ENCODE measurements around the gene PACS2.

GRCh38 chr14:105416671-105417070 lies 102.1 kb downstream of the PACS2 start:
- TF ChIP-seq RAD21 (IDR thresholded peaks at IDR 0.05; ENCODE audit: low read depth) (no peak), TCF12 (IDR thresholded peaks at IDR 0.05; ENCODE audit: low read depth) (no peak), EP300 (IDR thresholded peaks at IDR 0.05; ENCODE audit: borderline replicate concordance) (no peak), CEBPB (IDR thresholded peaks at IDR 0.05) (no peak), CREB1 (IDR thresholded peaks at IDR 0.05; ENCODE audit: low read depth) (no peak), YY1 (IDR thresholded peaks at IDR 0.05; ENCODE audit: low read depth) (no peak), ZBTB7A (IDR thresholded peaks at IDR 0.05; ENCODE audit: low read depth) (no peak), TAF1 (IDR thresholded peaks at IDR 0.05; ENCODE audit: low read depth) (no peak), FOXM1 (IDR thresholded peaks at IDR 0.05; ENCODE audit: borderline replicate concordance, low read depth) (no peak), EGR1 (IDR thresholded peaks at IDR 0.05) (no peak)
- TF ChIP-seq, protein P1, sequence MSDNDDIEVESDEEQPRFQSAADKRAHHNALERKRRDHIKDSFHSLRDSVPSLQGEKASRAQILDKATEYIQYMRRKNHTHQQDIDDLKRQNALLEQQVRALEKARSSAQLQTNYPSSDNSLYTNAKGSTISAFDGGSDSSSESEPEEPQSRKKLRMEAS (IDR thresholded peaks at IDR 0.05): no peak
- TF ChIP-seq, protein P2, sequence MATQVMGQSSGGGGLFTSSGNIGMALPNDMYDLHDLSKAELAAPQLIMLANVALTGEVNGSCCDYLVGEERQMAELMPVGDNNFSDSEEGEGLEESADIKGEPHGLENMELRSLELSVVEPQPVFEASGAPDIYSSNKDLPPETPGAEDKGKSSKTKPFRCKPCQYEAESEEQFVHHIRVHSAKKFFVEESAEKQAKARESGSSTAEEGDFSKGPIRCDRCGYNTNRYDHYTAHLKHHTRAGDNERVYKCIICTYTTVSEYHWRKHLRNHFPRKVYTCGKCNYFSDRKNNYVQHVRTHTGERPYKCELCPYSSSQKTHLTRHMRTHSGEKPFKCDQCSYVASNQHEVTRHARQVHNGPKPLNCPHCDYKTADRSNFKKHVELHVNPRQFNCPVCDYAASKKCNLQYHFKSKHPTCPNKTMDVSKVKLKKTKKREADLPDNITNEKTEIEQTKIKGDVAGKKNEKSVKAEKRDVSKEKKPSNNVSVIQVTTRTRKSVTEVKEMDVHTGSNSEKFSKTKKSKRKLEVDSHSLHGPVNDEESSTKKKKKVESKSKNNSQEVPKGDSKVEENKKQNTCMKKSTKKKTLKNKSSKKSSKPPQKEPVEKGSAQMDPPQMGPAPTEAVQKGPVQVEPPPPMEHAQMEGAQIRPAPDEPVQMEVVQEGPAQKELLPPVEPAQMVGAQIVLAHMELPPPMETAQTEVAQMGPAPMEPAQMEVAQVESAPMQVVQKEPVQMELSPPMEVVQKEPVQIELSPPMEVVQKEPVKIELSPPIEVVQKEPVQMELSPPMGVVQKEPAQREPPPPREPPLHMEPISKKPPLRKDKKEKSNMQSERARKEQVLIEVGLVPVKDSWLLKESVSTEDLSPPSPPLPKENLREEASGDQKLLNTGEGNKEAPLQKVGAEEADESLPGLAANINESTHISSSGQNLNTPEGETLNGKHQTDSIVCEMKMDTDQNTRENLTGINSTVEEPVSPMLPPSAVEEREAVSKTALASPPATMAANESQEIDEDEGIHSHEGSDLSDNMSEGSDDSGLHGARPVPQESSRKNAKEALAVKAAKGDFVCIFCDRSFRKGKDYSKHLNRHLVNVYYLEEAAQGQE (IDR thresholded peaks at IDR 0.05; ENCODE audit: low read depth): no peak

Measured in Ishikawa (cell line).